ENCODE data around the gene RBM6. TPM values are rescaled to one million over a fixed set of nuclear protein-coding genes. Genes with fewer than 3 reads are reported as not detected.

The RBM6 gene
- total RNA-seq: 20.5 and 24.7 TPM in 2 replicates

GRCh38 chr3:49939858-49940666 is at the start of gene RBM6:
RBM6 (plus strand) TSS chr3:49940150; CDS start chr3:49962642, 22,492 bp downstream.

GRCh38 chr3:49903451-49904424 is 36.2 kb upstream of the RBM6 start, which contains the start of gene MST1R:
MST1R (minus strand) TSS chr3:49903873; CDS start chr3:49903609, 264 bp downstream.

GRCh38 chr3:49929291-49930167 is 10.4 kb upstream of the RBM6 start, which contains the start of gene MON1A:
MON1A (minus strand) TSS chr3:49929811; CDS start chr3:49913346, 16,465 bp downstream.

GRCh38 chr3:50088725-50089608 is 149.0 kb downstream of the RBM6 start, which contains the start of gene RBM5:
RBM5 (plus strand) TSS chr3:50088919; CDS start chr3:50090435, 1,516 bp downstream.

Other genes with a start within 250 kb of the RBM6 start
- 0.50 and 1.2 TPM in 2 replicates for gene AMIGO3, start 220.5 kb upstream of the RBM6 start, total RNA-seq
- 48.8 and 50.3 TPM in 2 replicates for gene GMPPB, start 216.2 kb upstream of the RBM6 start, total RNA-seq
- 18.2 and 24.5 TPM in 2 replicates for gene IP6K1, start 153.6 kb upstream of the RBM6 start, total RNA-seq
- not detected in 2 replicates for gene CDHR4, start 140.3 kb upstream of the RBM6 start, total RNA-seq
- 2.5 and 3.4 TPM in 2 replicates for gene INKA1, start 136.9 kb upstream of the RBM6 start, total RNA-seq
- 12.0 and 14.5 TPM in 2 replicates for gene UBA7, start 126.2 kb upstream of the RBM6 start, total RNA-seq
- 10.3 and 12.8 TPM in 2 replicates for gene TRAIP, start 83.6 kb upstream of the RBM6 start, total RNA-seq
- not detected in 2 replicates for gene CAMKV, start 70.2 kb upstream of the RBM6 start, total RNA-seq
- gene MST1R, start 36.3 kb upstream of the RBM6 start, total RNA-seq: 0.45 and 0.50 TPM in 2 replicates
- 15.3 and 20.8 TPM in 2 replicates for gene MON1A, start 10.3 kb upstream of the RBM6 start, total RNA-seq
- 46.5 and 58.2 TPM in 2 replicates for gene RBM5, start 148.8 kb downstream of the RBM6 start, total RNA-seq
- 40.2 and 41.5 TPM in 2 replicates for gene SEMA3F, start 215.2 kb downstream of the RBM6 start, total RNA-seq